CD14-positive monocyte (primary cell): ENCODE data around the gene MAP6. TPM values are rescaled to one million over a fixed set of nuclear protein-coding genes. Genes with fewer than 3 reads are reported as not detected.

ENCODE experiments used
- DNase-seq, 3 donors: peaks; one replicate each; pipeline ENCODE4 v3.0.0-alpha.2; 2011 to 2022
- H2AFZ ChIP-seq: 2 replicates; pipeline ENCODE4 v1.6.0; 2012; ENCODE audit warnings: mild to moderate bottlenecking, low read depth, low read length, inconsistent platforms; ENCODE audit not compliant: insufficient read depth, poor library complexity, severe bottlenecking
- H3K27ac ChIP-seq, 2 donors: 1 replicate in 1 of 2; 2 replicates in 1 of 2; pipeline ENCODE4 v1.5.1; 2012 to 2013; ENCODE audit warnings: low read length in 2 of 2, control low read depth in 1 of 2, inconsistent platforms in 1 of 2, low read depth in 1 of 2, mild to moderate bottlenecking in 1 of 2
- H3K27me3 ChIP-seq, 2 donors: one replicate each; pipeline versions ENCODE4 v1.6.0 to v1.6.1; 2011 to 2013; ENCODE audit warnings: low read length in 2 of 2; ENCODE audit not compliant: control insufficient read depth in 2 of 2, insufficient read depth in 2 of 2
- H3K36me3 ChIP-seq, 2 donors: replicated peaks in 1 of 2; 1 replicate in 1 of 2; 2 replicates in 1 of 2; pipeline versions ENCODE4 v1.5.1 to v1.6.1; 2012 to 2013; ENCODE audit warnings: low read length in 2 of 2, control low read depth in 1 of 2, inconsistent platforms in 1 of 2, mild to moderate bottlenecking in 1 of 2; ENCODE audit not compliant: insufficient read depth in 2 of 2, control insufficient read depth in 1 of 2
- H3K4me1 ChIP-seq, 2 donors: 1 replicate in 1 of 2; 2 replicates in 1 of 2; pipeline versions ENCODE4 v1.5.1 to v1.6.1; 2012 to 2013; ENCODE audit warnings: low read length in 2 of 2, control low read depth in 1 of 2, inconsistent platforms in 1 of 2, mild to moderate bottlenecking in 1 of 2, moderate library complexity in 1 of 2; ENCODE audit not compliant: insufficient read depth in 2 of 2, control insufficient read depth in 1 of 2
- H3K4me2 ChIP-seq: replicated peaks from 2 replicates; pipeline ENCODE3; 2012; ENCODE audit warnings: low read length, moderate library complexity, mild to moderate bottlenecking; ENCODE audit not compliant: poor library complexity, severe bottlenecking; ENCODE audit errors: extremely low read depth
- H3K4me3 ChIP-seq, 3 experiments: fragments of 200-600 bp in 1 of 3; sonication (generic) in 1 of 3; replicated peaks in 1 of 3; 1 replicate in 2 of 3; 2 replicates in 1 of 3; pipeline ENCODE4 v1.5.1; 2011 to 2013; ENCODE audit warnings: low read length in 3 of 3, mild to moderate bottlenecking in 3 of 3, control low read depth in 2 of 3, low read depth in 2 of 3, inconsistent platforms in 1 of 3, moderate library complexity in 1 of 3
- H3K79me2 ChIP-seq: 2 replicates; pipeline ENCODE4 v1.6.0; 2012; ENCODE audit warnings: mild to moderate bottlenecking, control low read depth, inconsistent platforms, low read length, moderate library complexity; ENCODE audit not compliant: insufficient read depth
- H3K9ac ChIP-seq: 2 replicates; pipeline ENCODE4 v1.6.0; 2017; ENCODE audit warnings: low read length, mild to moderate bottlenecking; ENCODE audit not compliant: insufficient read depth, poor library complexity, severe bottlenecking
- H3K9me3 ChIP-seq, 2 donors: replicated peaks in 1 of 2; 1 replicate in 1 of 2; 2 replicates in 1 of 2; pipeline versions ENCODE4 v1.5.1 to v1.6.1; 2012 to 2013; ENCODE audit warnings: low read length in 2 of 2, control low read depth in 1 of 2; ENCODE audit not compliant: control insufficient read depth in 1 of 2, insufficient read depth in 1 of 2
- H4K20me1 ChIP-seq: 2 replicates; pipeline ENCODE4 v1.6.0; 2012; ENCODE audit warnings: mild to moderate bottlenecking, low read length, control low read depth, moderate library complexity; ENCODE audit not compliant: insufficient read depth
- H3K27ac Mint-ChIP-seq, 7 donors: one replicate each; pipeline ENCODE4 v1.8.0; 2020; ENCODE audit warnings: mild to moderate bottlenecking in 7 of 7, mixed read lengths in 7 of 7, moderate library complexity in 6 of 7, inconsistent platforms in 2 of 7
- H3K27me3 Mint-ChIP-seq, 3 donors: one replicate each; pipeline ENCODE4 v1.8.0; 2021 to 2022; ENCODE audit warnings: low read depth in 3 of 3, mild to moderate bottlenecking in 3 of 3, mixed read lengths in 3 of 3, moderate library complexity in 3 of 3, inconsistent platforms in 1 of 3
- H3K36me3 Mint-ChIP-seq, 2 donors: one replicate each; pipeline ENCODE4 v1.8.0; 2020; ENCODE audit warnings: mixed read lengths in 2 of 2, inconsistent platforms in 1 of 2, mild to moderate bottlenecking in 1 of 2
- H3K4me1 Mint-ChIP-seq: one replicate; pipeline ENCODE4 v1.8.0; 2020; ENCODE audit warnings: mild to moderate bottlenecking, mixed read lengths
- H3K4me3 Mint-ChIP-seq, 2 donors: one replicate each; pipeline ENCODE4 v1.8.0; 2020; ENCODE audit warnings: mild to moderate bottlenecking in 2 of 2, mixed read lengths in 2 of 2, moderate library complexity in 1 of 2
- H3K9me3 Mint-ChIP-seq, 7 donors: one replicate each; pipeline ENCODE4 v1.8.0; 2020 to 2022; ENCODE audit warnings: mixed read lengths in 7 of 7, mild to moderate bottlenecking in 6 of 7, moderate library complexity in 6 of 7, inconsistent platforms in 2 of 7
- CTCF ChIP-seq: fragments of 200-600 bp; IDR thresholded peaks from one replicate; pipeline ENCODE4 v1.8.0; 2022; ENCODE audit warnings: antibody characterized with exemption, mild to moderate bottlenecking
- WGBS: methylation state at CpG from one replicate; pipeline ENCODE4 v1.1.5; 2013; ENCODE audit warnings: missing lambda C conversion rate; ENCODE audit not compliant: insufficient coverage; 5-methylcytosine and 5-hydroxymethylcytosine counted together
- intact Hi-C, 2 donors: fragments of 100-400 bp; cut with micrococcal nuclease; formaldehyde crosslinking; loops; one replicate each; pipeline versions ENCODE4 v1.15.0 to v1.15.1; 2023
- polyA plus RNA-seq, 3 donors: library from polyadenylated mRNA; depleted of rRNA in 1 of 3; unstranded in 2 of 3; stranded (reverse) in 1 of 3; fragments of 300-500 nt in 2 of 3; fragments of >200 nt in 1 of 3; fragmentation: Illumina TruSeq in 2 of 3; gene quantifications; 1 replicate in 2 of 3; 2 replicates in 1 of 3; pipeline ENCODE4 v1.2.3, GENCODE V29; 2012 to 2021

The MAP6 gene
- polyA plus RNA-seq, 3 donors = not detected

GRCh38 chr11:75644370-75644769 lies 24.5 kb downstream of the MAP6 start:
- Histone ChIP-seq H3K9me3 (no peaks in the 10 kb centered on the region), H3K27ac (no peak overlapping the region), H3K27me3 (peaks cover 0 to 8% of the 10 kb centered on the region in 2 donors), H3K79me2 (no peaks in the 10 kb centered on the region), H3K4me1 (no peaks in the 10 kb centered on the region), H3K4me2 (no peak overlapping the region), H3K4me3 (no peak overlapping the region), H4K20me1 (no peaks in the 10 kb centered on the region), H2AFZ (no peak overlapping the region), H3K36me3 (no peaks in the 10 kb centered on the region), H3K9ac (no peak overlapping the region)
- TF ChIP-seq CTCF = no peak
- Mint-ChIP-seq H3K4me3 (no peak overlapping the region), H3K4me1 (peaks cover 8% of the 10 kb centered on the region), H3K36me3 (no peaks in the 10 kb centered on the region), H3K27ac (no peak overlapping the region), H3K9me3 (no peaks in the 10 kb centered on the region), H3K27me3 (peaks cover 5 to 7% (median 7%) of the 10 kb centered on the region in 3 donors)
- DNase-seq = no peak
- intact Hi-C loops = no loop called here

- Mint-ChIP-seq H3K4me3 (no peak overlapping the region), H3K27ac (no peak overlapping the region), H3K9me3 (no peaks in the 10 kb centered on the region), H3K36me3 (no peaks in the 10 kb centered on the region), H3K27me3 (peaks cover 3 to 7% (median 5%) of the 10 kb centered on the region in 3 donors), H3K4me1 (peaks cover 9% of the 10 kb centered on the region)
- intact Hi-C loops = no loop called here
- Histone ChIP-seq H3K4me3 (no peak overlapping the region), H3K4me1 (no peaks in the 10 kb centered on the region), H4K20me1 (no peaks in the 10 kb centered on the region), H3K9me3 (no peaks in the 10 kb centered on the region), H3K27ac (no peak overlapping the region), H2AFZ (no peak overlapping the region), H3K79me2 (no peaks in the 10 kb centered on the region), H3K36me3 (no peaks in the 10 kb centered on the region), H3K27me3 (peaks cover 0 to 8% of the 10 kb centered on the region in 2 donors), H3K9ac (no peak overlapping the region), H3K4me2 (no peak overlapping the region)
- no peak for DNase-seq
- WGBS = 93% methylated on average over 2 of the region's 2 CpGs
- no peak for TF ChIP-seq CTCF
These were observed 26.3 kb downstream of the MAP6 start for GRCh38 chr11:75642402-75643113.
